Measurements from ENCODE around the gene CD46. TPM values are rescaled to one million over a fixed set of nuclear protein-coding genes. Genes with fewer than 3 reads are reported as not detected.

The CD46 gene
- total RNA-seq, 1 experiment from 2014 or later: 51.0 TPM

GRCh38 chr1:207813946-207814345, 62.1 kb downstream of the CD46 start:
- no peak for DNase-seq (ENCODE audit: low read depth)

- DNase-seq (ENCODE audit: low read depth): no peak
These were observed 62.6 kb downstream of the CD46 start for GRCh38 chr1:207814469-207814868.

- DNase-seq (ENCODE audit: low read depth): no peak
These were observed 63.6 kb downstream of the CD46 start for GRCh38 chr1:207815466-207815865.

GRCh38 chr1:207815913-207816291, 64.0 kb downstream of the CD46 start:
- peak; percentile 64 for DNase-seq (ENCODE audit: low read depth)

- no peak for DNase-seq (ENCODE audit: low read depth)
These were observed 65.3 kb downstream of the CD46 start for GRCh38 chr1:207817166-207817565.

GRCh38 chr1:207817778-207818751, 66.2 kb downstream of the CD46 start:
- DNase-seq (ENCODE audit: low read depth): no peak

GRCh38 chr1:207818971-207819451, 67.2 kb downstream of the CD46 start:
- DNase-seq (ENCODE audit: low read depth): peak; percentile 54

- DNase-seq (ENCODE audit: low read depth): no peak
These were observed 69.0 kb downstream of the CD46 start for GRCh38 chr1:207820568-207821463.

- DNase-seq (ENCODE audit: low read depth): no peak
These were observed 69.7 kb downstream of the CD46 start for GRCh38 chr1:207821464-207822045.

GRCh38 chr1:207822124-207822601, 70.3 kb downstream of the CD46 start:
- DNase-seq (ENCODE audit: low read depth): no peak

- peak; percentile 30 for DNase-seq (ENCODE audit: low read depth)
These were observed 71.0 kb downstream of the CD46 start for GRCh38 chr1:207822602-207823451.

GRCh38 chr1:207823531-207823879, 71.7 kb downstream of the CD46 start:
- DNase-seq (ENCODE audit: low read depth): no peak

- peak; percentile 11 for DNase-seq (ENCODE audit: low read depth)
These were observed 72.2 kb downstream of the CD46 start for GRCh38 chr1:207823880-207824566.

- DNase-seq (ENCODE audit: low read depth): no peak
These were observed 73.0 kb downstream of the CD46 start for GRCh38 chr1:207824691-207825408.

GRCh38 chr1:207825409-207825695, 73.5 kb downstream of the CD46 start:
- no peak for DNase-seq (ENCODE audit: low read depth)

- no peak for DNase-seq (ENCODE audit: low read depth)
These were observed 74.1 kb downstream of the CD46 start for GRCh38 chr1:207825719-207826556.

- no peak for DNase-seq (ENCODE audit: low read depth)
These were observed 75.0 kb downstream of the CD46 start for GRCh38 chr1:207826557-207827487.

GRCh38 chr1:207827488-207827830, 75.6 kb downstream of the CD46 start:
- DNase-seq (ENCODE audit: low read depth): no peak
